GM18519 (cell line): Measurements from ENCODE around the gene TMEM184B.
"Not testable (repeated sequence)": the region's sequence is repeated elsewhere in the genome, so short reads cannot be mapped to it uniquely, and the experiment has no call there.

Source experiments
- ATAC-seq: cut with Tn5 transposase; IDR thresholded peaks from one replicate; pipeline ENCODE4 v1.9.1; 2021; ENCODE audit warnings: mild to moderate bottlenecking, moderate library complexity; ENCODE audit not compliant: unreplicated experiment, low FRiP score

Gene TMEM184B

GRCh38 chr22:38189104-38189503 lies 83.7 kb downstream of the TMEM184B start:
- ATAC-seq, result no peak

GRCh38 chr22:38187413-38188212 lies 85.2 kb downstream of the TMEM184B start:
- no peak for ATAC-seq

DNA sequence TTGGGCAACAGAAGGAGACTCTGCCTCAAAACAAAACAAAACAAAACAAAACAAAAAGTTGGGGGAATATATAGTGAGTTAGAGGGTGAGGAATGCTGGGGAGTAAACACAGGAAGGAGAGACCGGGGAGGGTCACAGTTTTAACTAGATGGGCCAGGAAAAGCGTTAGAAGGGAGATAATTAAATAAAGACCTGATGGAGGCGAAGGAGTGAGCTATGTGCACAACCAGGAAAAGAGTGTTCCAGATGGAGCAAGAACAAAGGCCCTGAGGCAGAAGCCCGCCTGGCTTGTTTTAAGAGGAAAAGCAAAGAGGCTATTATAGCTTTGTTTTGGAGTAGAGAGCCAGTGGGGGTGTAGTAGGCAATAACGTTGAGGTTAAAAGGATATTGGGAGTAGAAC lies 86.4 kb downstream of the TMEM184B start:
- ATAC-seq, result no peak

DNA sequence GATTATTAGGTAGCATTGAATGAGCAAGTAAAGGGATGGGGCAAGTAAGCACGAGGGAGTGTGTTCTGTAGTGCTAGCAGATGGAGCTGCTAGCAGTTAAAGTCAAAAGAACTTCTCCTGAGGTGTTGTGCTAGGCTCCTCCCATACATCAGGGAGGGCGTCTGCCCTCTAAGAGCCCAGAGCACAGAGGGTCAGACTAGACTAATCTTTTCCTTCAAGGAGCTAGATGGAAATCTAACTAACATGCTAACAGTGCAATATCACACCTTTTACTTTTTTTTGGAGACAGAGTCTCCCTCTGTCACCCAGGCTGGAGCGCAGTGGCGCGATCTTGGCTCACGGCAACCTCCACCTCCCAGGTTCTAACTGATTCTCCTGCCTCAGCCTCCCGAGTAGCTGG lies 88.0 kb downstream of the TMEM184B start:
- ATAC-seq, result no peak

DNA sequence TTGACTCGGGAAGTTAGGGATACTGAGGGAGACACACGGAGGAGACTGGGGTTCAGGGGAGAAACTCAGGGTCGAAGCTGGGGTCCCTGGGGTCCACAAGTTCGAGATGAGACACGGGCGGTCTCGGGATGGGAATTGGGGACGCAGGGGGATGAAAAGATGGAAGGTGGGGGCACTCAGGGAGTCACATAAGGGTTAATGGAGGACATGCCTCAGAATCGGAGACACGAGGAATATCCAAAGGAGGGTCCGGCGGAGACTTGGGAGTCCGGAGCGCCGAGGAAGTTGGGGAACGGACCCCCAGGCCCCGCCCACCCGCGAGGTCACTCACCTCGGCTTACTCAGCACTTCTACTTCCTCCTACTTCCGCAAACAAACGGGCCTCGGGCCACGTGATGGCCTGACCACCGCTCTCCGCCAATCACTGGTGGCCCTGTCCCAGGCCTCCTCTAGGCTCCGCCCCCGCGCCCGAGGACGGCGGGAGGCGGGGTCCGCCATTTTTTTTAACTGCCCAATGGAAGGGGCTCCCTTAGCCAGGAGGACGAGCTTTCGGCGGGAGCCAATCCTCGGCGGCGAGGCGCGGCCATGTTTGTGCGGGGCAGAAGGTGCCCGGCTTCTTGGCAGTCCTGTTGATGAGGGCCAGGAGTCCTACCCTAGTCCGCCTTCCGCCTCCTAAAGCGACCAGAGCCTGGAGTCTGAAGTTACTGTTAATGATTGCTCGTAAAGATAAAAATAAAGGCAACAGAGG lies 91.2 kb downstream of the TMEM184B start, which contains the start of gene PLA2G6:
Gene PLA2G6 (minus strand): TSS at position 378 of the 748 bp plus-strand sequence. CDS start 12,404 bp downstream, outside the sequence.
- ATAC-seq, result peak; percentile 69

GRCh38 chr22:38180841-38181452 lies 91.9 kb downstream of the TMEM184B start:
- no peak for ATAC-seq

- ATAC-seq, result not testable (repeated sequence)
Observed at GRCh38 chr22:38178605-38178937, 94.2 kb downstream of the TMEM184B start.

DNA sequence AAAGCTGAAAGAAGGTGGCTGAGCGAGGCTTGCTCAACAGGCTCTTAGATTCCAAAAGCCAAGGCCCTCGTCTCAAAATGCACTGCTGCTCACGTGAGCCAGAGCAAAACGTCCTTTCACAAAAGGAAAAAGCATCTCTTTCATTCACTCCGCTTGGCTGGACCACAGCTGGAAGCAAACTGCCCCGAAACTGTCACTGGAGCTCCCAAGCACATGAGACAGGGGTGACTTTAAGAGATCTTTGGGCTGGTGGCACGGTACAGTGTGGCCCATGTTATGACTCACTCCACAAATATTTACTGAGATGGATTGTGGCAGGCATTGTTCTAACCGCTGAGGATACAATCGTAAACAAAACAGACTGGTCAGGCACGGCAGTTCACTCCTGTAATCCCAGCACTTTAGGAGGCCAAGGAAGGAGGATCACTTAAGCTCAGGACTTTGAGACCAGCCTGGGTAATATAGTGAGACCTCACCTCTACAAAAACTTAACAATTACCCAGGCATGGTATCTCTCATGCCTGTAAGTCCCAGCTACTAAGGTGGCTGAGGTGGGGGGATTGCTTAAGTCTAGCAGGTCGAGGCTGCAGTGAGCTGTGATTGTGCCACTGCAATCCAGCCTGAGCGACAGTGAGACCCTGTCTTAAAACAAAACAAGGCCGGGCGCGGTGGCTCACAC lies 94.7 kb downstream of the TMEM184B start:
- ATAC-seq, result no peak

- ATAC-seq, result not testable (repeated sequence)
Observed at GRCh38 chr22:38177571-38177925, 95.3 kb downstream of the TMEM184B start.

DNA sequence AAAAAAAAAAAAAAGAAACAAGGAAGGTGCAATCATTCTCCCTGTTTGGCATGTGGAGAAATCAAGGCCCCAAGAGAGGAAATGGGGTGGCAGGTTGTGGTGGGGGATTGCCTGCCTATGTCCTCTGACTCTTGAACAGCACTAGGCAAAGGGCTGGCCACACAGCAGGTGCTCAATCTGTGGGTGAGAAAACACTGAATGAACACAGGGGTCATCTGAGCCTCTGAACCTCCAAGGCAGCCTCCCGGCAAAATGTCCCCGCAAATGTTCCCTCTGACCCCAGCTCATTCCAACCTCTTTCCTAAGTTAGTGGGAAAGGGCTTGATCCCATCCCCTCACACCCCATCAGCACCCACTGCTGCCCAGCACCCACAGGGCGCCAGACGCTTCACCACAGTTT lies 95.8 kb downstream of the TMEM184B start:
- ATAC-seq, result no peak

GRCh38 chr22:38176170-38176741 lies 96.6 kb downstream of the TMEM184B start:
- ATAC-seq, result no peak

DNA sequence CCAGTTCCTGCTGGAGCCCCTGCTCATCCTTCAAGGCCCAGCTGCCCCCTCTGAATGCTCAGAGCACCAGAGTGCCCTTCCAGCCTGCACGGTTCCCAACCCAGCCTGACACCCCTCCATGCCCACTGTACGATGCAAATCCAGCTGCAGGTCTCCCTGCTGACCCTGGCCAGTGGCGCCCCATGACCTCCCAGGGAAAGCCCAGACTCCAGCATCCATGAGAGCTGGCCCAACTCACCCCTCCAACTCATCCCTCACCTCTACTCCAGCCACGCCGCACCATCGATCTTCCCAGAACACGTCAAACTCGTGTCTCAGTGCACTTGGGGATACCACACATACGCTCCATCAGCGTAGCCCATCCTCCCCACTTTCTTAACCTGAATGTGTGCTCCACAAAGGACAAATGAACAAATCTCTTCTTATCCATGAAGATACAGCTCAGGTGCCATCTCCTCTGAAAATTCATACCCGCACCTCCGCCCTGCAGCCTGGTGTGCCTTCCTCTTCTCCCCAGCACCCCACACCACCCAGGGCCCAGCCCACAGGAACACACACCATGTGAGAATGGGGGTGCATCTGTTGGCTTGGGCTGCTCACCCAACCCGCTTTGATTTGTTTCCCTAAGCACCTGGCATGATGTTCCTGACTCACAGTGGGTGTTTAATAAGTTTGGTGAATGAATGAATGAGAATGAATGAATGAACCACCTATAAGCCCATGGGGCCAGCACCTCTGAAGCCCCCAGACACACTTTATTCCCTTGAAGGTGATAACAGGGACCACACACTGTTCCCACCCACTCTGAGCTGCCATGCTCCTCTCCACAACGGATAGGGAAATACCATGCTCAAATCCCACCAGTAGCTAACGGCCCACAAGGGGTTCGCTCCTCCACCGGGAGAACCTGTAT lies 97.3 kb downstream of the TMEM184B start:
- ATAC-seq, result no peak

- no peak for ATAC-seq
Observed at GRCh38 chr22:38174626-38175025, 98.2 kb downstream of the TMEM184B start.

GRCh38 chr22:38173641-38173906 lies 99.2 kb downstream of the TMEM184B start:
- no peak for ATAC-seq

DNA sequence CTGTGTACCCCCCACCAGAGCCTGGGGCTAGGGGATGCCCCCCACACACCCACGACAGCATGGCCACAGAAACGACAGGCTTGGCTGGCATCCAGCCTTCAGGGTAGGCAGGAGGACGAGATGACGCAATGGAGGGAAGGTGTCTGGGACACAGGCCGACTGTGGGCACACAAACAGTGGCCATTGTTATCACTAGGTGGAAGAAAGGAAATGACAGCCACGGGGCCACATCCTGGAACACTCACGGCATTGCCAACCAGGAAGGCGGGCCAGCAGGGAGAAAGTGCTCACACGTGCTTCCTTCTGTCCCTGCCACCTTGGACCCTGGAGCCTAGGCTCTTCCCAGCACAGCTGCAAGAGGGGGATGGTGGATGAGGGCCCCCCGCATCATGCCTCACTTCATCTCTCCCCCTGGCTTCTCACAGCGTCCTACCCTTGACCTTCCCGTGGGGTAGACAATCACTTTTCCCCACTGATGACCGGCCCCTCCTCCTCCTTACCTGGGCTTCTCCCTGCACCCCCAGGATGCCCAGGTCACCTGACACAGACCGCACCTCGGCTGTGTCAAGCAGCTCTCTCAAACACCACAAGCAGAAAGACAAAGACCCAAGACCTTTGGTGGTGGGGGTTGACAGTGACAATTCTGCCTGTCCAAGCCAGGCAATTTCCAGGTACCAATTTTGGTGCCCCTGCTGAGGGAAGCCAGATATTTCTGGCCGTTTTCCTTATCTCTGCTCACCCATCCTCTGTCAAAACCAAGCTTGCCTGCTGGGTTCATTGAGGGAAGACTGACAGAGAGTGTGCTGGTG lies 99.8 kb downstream of the TMEM184B start:
- no peak for ATAC-seq

GRCh38 chr22:38171927-38172831 lies 100.6 kb downstream of the TMEM184B start:
- ATAC-seq, result no peak

- ATAC-seq, result no peak
Observed at GRCh38 chr22:38170469-38170868, 102.3 kb downstream of the TMEM184B start.
